HG03159 (cell line): ENCODE results near the gene ARHGEF28.

Experiments used
- ATAC-seq: cut with Tn5 transposase; IDR thresholded peaks from one replicate; pipeline ENCODE4 v1.9.1; 2021; ENCODE audit warnings: mild to moderate bottlenecking, moderate library complexity; ENCODE audit not compliant: unreplicated experiment

The ARHGEF28 gene

GRCh38 chr5:73690015-73690414 is 64.0 kb downstream of the ARHGEF28 start:
- ATAC-seq: no peak

- ATAC-seq: no peak
Measured at GRCh38 chr5:73691302-73692080, 65.5 kb downstream of the ARHGEF28 start.

- ATAC-seq: no peak
Measured at GRCh38 chr5:73692166-73692640, 66.2 kb downstream of the ARHGEF28 start.

GRCh38 chr5:73692981-73693380 is 67.0 kb downstream of the ARHGEF28 start:
- ATAC-seq: no peak

- ATAC-seq: peak; percentile 44
Measured at GRCh38 chr5:73693573-73694061, 67.6 kb downstream of the ARHGEF28 start.

- peak; percentile 83 for ATAC-seq
Measured at GRCh38 chr5:73694089-73694488, 68.1 kb downstream of the ARHGEF28 start.

GRCh38 chr5:73698011-73698410 is 72.0 kb downstream of the ARHGEF28 start:
- no peak for ATAC-seq

- ATAC-seq: no peak
Measured at GRCh38 chr5:73701566-73701965, 75.6 kb downstream of the ARHGEF28 start.

GRCh38 chr5:73702534-73702933 is 76.5 kb downstream of the ARHGEF28 start:
- ATAC-seq: no peak

GRCh38 chr5:73702951-73703350 is 77.0 kb downstream of the ARHGEF28 start:
- no peak for ATAC-seq

GRCh38 chr5:73705364-73705763 is 79.4 kb downstream of the ARHGEF28 start:
- no peak for ATAC-seq

GRCh38 chr5:73706963-73707362 is 81.0 kb downstream of the ARHGEF28 start:
- ATAC-seq: no peak

GRCh38 chr5:73709536-73710129 is 83.6 kb downstream of the ARHGEF28 start:
- ATAC-seq: no peak

GRCh38 chr5:73716284-73716808 is 90.3 kb downstream of the ARHGEF28 start:
- ATAC-seq: no peak

GRCh38 chr5:73718762-73719161 is 92.8 kb downstream of the ARHGEF28 start:
- ATAC-seq: no peak

GRCh38 chr5:73719632-73720031 is 93.6 kb downstream of the ARHGEF28 start:
- no peak for ATAC-seq

- no peak for ATAC-seq
Measured at GRCh38 chr5:73722231-73722630, 96.2 kb downstream of the ARHGEF28 start.

- no peak for ATAC-seq
Measured at GRCh38 chr5:73726071-73726470, 100.1 kb downstream of the ARHGEF28 start.

GRCh38 chr5:73726606-73727231 is 100.7 kb downstream of the ARHGEF28 start:
- ATAC-seq: no peak

- no peak for ATAC-seq
Measured at GRCh38 chr5:73727470-73727869, 101.5 kb downstream of the ARHGEF28 start.

GRCh38 chr5:73728493-73729273 is 102.7 kb downstream of the ARHGEF28 start:
- no peak for ATAC-seq
